HCT116 (cell line): ENCODE data around the gene SOX6.

ENCODE experiments used
- ATF3 ChIP-seq: IDR thresholded peaks from 2 replicates; pipeline ENCODE4 v1.6.1; 2012
- CEBPB ChIP-seq: IDR thresholded peaks from 2 replicates; pipeline ENCODE4 v1.6.1; 2012; ENCODE audit warnings: low read depth
- CTCF ChIP-seq, 3 experiments: fragments of 200-600 bp in 1 of 3; sonication (generic) in 1 of 3; IDR thresholded peaks in 2 of 3; conservative IDR thresholded peaks in 1 of 3; 2 replicates each; pipeline ENCODE4 v1.5.1; 2012 to 2017; ENCODE audit warnings: low read depth in 2 of 3, low read length in 2 of 3, antibody characterized with exemption in 1 of 3, borderline replicate concordance in 1 of 3, control low read depth in 1 of 3, mild to moderate bottlenecking in 1 of 3, mixed read lengths in 1 of 3, mixed run types in 1 of 3, moderate library complexity in 1 of 3; ENCODE audit not compliant: insufficient read depth in 1 of 3
- EGR1 ChIP-seq: IDR thresholded peaks from 2 replicates; pipeline ENCODE4 v1.6.1; 2012; ENCODE audit warnings: low read depth
- ELF1 ChIP-seq: IDR thresholded peaks from 2 replicates; pipeline ENCODE4 v1.6.1; 2012; ENCODE audit warnings: low read depth, borderline replicate concordance
- EZH2 ChIP-seq: fragments of 200-600 bp; sonication (generic); IDR thresholded peaks from 2 replicates; pipeline ENCODE4 v1.6.1; 2017; ENCODE audit warnings: antibody characterized with exemption, mixed run types
- MAX ChIP-seq: IDR thresholded peaks from 2 replicates; pipeline ENCODE4 v1.6.1; 2012
- POLR2A ChIP-seq: IDR thresholded peaks from 2 replicates; pipeline ENCODE4 v1.7.0; 2011; ENCODE audit warnings: borderline replicate concordance; ENCODE audit not compliant: insufficient read depth, insufficient read length; ENCODE audit errors: extremely low read depth
- POLR2AphosphoS5 ChIP-seq: IDR thresholded peaks from 2 replicates; pipeline ENCODE4 v1.6.1; 2011; ENCODE audit warnings: mild to moderate bottlenecking, low read depth, low read length, moderate library complexity
- REST ChIP-seq: IDR thresholded peaks from 2 replicates; pipeline ENCODE4 v1.6.1; 2012; ENCODE audit warnings: low read depth
- SIN3A ChIP-seq: IDR thresholded peaks from 2 replicates; pipeline ENCODE4 v1.6.1; 2012; ENCODE audit warnings: low read depth
- SP1 ChIP-seq: IDR thresholded peaks from 2 replicates; pipeline ENCODE4 v1.6.1; 2012; ENCODE audit warnings: low read depth
- SRF ChIP-seq: IDR thresholded peaks from 2 replicates; pipeline ENCODE4 v1.6.1; 2012; ENCODE audit warnings: low read depth
- TCF7L2 ChIP-seq: IDR thresholded peaks from 2 replicates; pipeline ENCODE4 v1.7.0; 2011; ENCODE audit warnings: borderline replicate concordance, inconsistent platforms; ENCODE audit not compliant: insufficient read depth, insufficient read length; ENCODE audit errors: extremely low read depth

- no peak for TF ChIP-seq CTCF (IDR thresholded peaks at IDR 0.05 in 2 of 3, conservative IDR thresholded peaks at IDR 0.05 in 1 of 3; ENCODE audit: borderline replicate concordance in 1 of 3, insufficient read depth in 1 of 3, low read depth in 2 of 3, low read length in 2 of 3)
- TF ChIP-seq EZH2, result no peak
- no peak for TF ChIP-seq REST
- TF ChIP-seq CEBPB, result no peak
- TF ChIP-seq POLR2A, result no peak
- no peak for TF ChIP-seq SP1
- TF ChIP-seq SIN3A, result no peak
- no peak for TF ChIP-seq ATF3
- no peak for TF ChIP-seq POLR2AphosphoS5
- TF ChIP-seq TCF7L2, result no peak
- TF ChIP-seq ELF1, result no peak
- no peak for TF ChIP-seq SRF
- TF ChIP-seq EGR1, result no peak
- no peak for TF ChIP-seq MAX
These were observed 413.4 kb downstream of the SOX6 start for GRCh38 chr11:15942936-15943335.
